Calu3 (cell line): Measurements from ENCODE around the gene BPTF. TPM values are rescaled to one million over a fixed set of nuclear protein-coding genes. Genes with fewer than 3 reads are reported as not detected.
"Not testable (repeated sequence)": the region's sequence is repeated elsewhere in the genome, so short reads cannot be mapped to it uniquely, and the experiment has no call there.

Experiments
- BruUV-seq: library from RNA; stranded (reverse); fragments of 400-500 nt; replicated peaks from 2 replicates; lab custom pipeline; 2021; lab: Mats Ljungman, UMichigan
- CTCF ChIA-PET: fragments of 300-600 bp; sonication (Branson Sonifier 250); formaldehyde crosslinking; loops from one replicate; lab custom pipeline; 2022; ENCODE audit warnings: antibody characterized with exemption; lab: Charles Lee
- DNase-seq: peaks from one replicate; pipeline ENCODE4 v3.0.0; 2022
- H3K27ac Mint-ChIP-seq: one replicate; pipeline ENCODE4 v1.8.0; 2022; ENCODE audit warnings: mixed read lengths; ENCODE audit not compliant: unreplicated experiment
- H3K27me3 Mint-ChIP-seq: one replicate; pipeline ENCODE4 v1.8.0; 2022; ENCODE audit warnings: mixed read lengths; ENCODE audit not compliant: unreplicated experiment
- H3K36me3 Mint-ChIP-seq: one replicate; pipeline ENCODE4 v1.8.0; 2022; ENCODE audit warnings: mild to moderate bottlenecking, moderate library complexity, mixed read lengths; ENCODE audit not compliant: insufficient read depth, unreplicated experiment
- H3K4me1 Mint-ChIP-seq: one replicate; pipeline ENCODE4 v1.8.0; 2022; ENCODE audit warnings: mild to moderate bottlenecking, low read depth, mixed read lengths; ENCODE audit not compliant: unreplicated experiment
- H3K4me3 Mint-ChIP-seq: one replicate; pipeline ENCODE4 v1.8.0; 2022; ENCODE audit warnings: mild to moderate bottlenecking, low read depth, moderate library complexity, mixed read lengths; ENCODE audit not compliant: unreplicated experiment
- H3K9me3 Mint-ChIP-seq: one replicate; pipeline ENCODE4 v1.8.0; 2022; ENCODE audit warnings: low read depth, mixed read lengths; ENCODE audit not compliant: unreplicated experiment
- intact Hi-C: fragments of 100-400 bp; cut with micrococcal nuclease; formaldehyde crosslinking; loops from one replicate; pipeline ENCODE4 v1.10.0; 2022; ENCODE audit not compliant: unreplicated experiment
- total RNA-seq: library from RNA; stranded (reverse); gene quantifications from 2 replicates; pipeline ENCODE4 v1.2.3, GENCODE V29; 2022
- TF ChIP-seq, protein P1 (sequence below): fragments of 200-600 bp; IDR thresholded peaks from one replicate; pipeline ENCODE4 v1.8.0; 2022; ENCODE audit warnings: antibody characterized with exemption; ENCODE audit not compliant: unreplicated experiment

The BPTF gene
- total RNA-seq, 1 experiment from 2014 or later = 66.8 TPM

DNA sequence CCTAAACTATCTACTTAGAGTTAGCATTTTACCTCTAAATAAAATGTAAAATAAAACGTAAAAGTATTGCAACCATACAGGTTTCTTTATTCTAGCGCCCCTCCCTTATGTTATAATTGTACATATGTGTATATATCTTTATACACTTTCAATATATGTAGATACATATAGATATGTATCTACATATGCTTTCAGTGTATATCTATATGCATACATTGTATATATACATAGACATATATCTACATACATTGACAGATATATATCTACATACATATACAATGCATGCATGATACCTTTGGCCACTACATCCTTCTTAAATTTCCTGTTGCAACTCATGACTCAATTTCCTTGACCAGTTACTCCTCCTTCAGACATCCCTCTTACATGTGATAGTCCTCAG, 16.7 kb downstream of the BPTF start:
- no peak for DNase-seq
- TF ChIP-seq, protein P1, sequence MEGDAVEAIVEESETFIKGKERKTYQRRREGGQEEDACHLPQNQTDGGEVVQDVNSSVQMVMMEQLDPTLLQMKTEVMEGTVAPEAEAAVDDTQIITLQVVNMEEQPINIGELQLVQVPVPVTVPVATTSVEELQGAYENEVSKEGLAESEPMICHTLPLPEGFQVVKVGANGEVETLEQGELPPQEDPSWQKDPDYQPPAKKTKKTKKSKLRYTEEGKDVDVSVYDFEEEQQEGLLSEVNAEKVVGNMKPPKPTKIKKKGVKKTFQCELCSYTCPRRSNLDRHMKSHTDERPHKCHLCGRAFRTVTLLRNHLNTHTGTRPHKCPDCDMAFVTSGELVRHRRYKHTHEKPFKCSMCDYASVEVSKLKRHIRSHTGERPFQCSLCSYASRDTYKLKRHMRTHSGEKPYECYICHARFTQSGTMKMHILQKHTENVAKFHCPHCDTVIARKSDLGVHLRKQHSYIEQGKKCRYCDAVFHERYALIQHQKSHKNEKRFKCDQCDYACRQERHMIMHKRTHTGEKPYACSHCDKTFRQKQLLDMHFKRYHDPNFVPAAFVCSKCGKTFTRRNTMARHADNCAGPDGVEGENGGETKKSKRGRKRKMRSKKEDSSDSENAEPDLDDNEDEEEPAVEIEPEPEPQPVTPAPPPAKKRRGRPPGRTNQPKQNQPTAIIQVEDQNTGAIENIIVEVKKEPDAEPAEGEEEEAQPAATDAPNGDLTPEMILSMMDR = no peak
- intact Hi-C loops = no loop called here
- no peaks in the 10 kb centered on the region for H3K4me1 Mint-ChIP-seq
- H3K27me3 Mint-ChIP-seq = no peaks in the 10 kb centered on the region
- H3K9me3 Mint-ChIP-seq = no peaks in the 10 kb centered on the region
- no peak overlapping the region for H3K27ac Mint-ChIP-seq
- no TSS peak for BruUV-seq
- CTCF ChIA-PET = no interaction called here
- peaks cover 7% of the 10 kb centered on the region for H3K36me3 Mint-ChIP-seq
- H3K4me3 Mint-ChIP-seq = no peak overlapping the region

DNA sequence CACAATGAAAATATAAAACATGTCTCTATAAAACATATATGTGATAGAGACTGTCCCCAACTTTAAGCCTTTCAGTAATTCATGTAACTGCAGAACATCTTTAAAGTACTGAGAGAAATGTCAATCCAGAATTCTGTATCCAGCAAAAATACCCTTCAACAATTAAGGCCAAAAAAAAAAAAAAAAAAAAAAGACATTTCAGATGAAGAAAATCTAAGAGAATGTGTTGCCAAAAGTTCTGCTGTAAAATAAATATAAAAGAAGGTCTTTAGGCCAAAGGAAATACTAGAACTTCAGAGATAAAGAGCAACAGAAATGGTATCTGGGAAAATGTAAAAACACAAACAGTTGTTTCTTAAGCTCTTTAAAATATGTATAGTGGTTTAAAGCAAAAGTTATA, 17.3 kb downstream of the BPTF start:
- TF ChIP-seq, protein P1 = no peak

DNA sequence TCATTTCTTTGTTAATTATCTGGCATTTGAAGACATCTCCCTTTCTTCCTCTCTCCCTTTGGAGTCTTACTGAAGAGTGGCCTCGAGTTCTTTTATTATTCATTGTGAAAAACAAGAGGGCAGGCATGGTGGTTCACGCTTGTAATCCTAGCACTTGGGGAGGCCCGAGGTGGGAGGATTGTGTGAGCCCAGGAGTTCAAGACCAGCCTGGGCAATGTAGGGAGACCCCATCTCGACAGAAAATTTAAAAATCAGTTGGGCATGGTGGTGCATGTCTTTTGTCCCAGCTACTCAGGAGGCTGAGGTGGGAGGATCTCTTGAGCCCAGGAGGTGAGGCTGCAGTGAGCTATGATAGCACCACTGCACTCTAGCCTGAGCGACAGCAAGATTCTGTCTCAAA, 20.1 kb downstream of the BPTF start:
- no peak overlapping the region for H3K27ac Mint-ChIP-seq
- BruUV-seq = no TSS peak
- no peak overlapping the region for H3K4me3 Mint-ChIP-seq
- peaks cover 7% of the 10 kb centered on the region for H3K36me3 Mint-ChIP-seq
- no peak for DNase-seq
- intact Hi-C loops = no loop called here
- H3K4me1 Mint-ChIP-seq = peaks cover under 1% of the 10 kb centered on the region
- peaks cover 2% of the 10 kb centered on the region for H3K9me3 Mint-ChIP-seq
- H3K27me3 Mint-ChIP-seq = no peaks in the 10 kb centered on the region
- CTCF ChIA-PET = no interaction called here
- TF ChIP-seq, protein P1 = no peak

More for the DNA sequence above, 17.3 kb downstream of the BPTF start:
- Mint-ChIP-seq H3K36me3 (peaks cover 7% of the 10 kb centered on the region), H3K4me3 (no peak overlapping the region), H3K27ac (no peak overlapping the region), H3K4me1 (no peaks in the 10 kb centered on the region), H3K27me3 (no peaks in the 10 kb centered on the region), H3K9me3 (no peaks in the 10 kb centered on the region)
- CTCF ChIA-PET = no interaction called here
- intact Hi-C loops = no loop called here
- no peak for DNase-seq
- BruUV-seq = no TSS peak

DNA sequence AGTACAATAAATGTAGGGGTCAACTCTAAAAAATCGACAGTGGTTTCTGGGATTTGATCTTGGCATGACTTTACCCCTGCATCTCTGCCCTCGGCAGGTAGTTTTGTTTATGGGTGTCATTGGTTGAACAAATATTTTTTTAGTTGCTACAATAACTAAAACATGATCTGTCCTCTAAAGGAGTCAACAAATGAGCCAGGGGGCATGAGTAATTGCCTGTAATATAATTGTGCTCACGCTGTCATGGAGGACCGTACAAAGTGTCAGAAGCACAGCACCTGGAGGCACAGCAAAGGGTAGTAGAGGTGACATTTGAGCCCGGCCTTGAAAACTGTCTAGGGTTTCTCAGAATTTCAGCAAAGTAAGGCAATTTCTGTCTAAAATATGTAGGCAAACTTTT, 22.9 kb downstream of the BPTF start:
- H3K9me3 Mint-ChIP-seq, DNase-seq, intact Hi-C loops, CTCF ChIA-PET, H3K36me3 Mint-ChIP-seq, BruUV-seq, H3K27ac Mint-ChIP-seq, H3K27me3 Mint-ChIP-seq, H3K4me3 Mint-ChIP-seq: not testable (repeated sequence)
- H3K4me1 Mint-ChIP-seq = peaks cover 14% of the 10 kb centered on the region

DNA sequence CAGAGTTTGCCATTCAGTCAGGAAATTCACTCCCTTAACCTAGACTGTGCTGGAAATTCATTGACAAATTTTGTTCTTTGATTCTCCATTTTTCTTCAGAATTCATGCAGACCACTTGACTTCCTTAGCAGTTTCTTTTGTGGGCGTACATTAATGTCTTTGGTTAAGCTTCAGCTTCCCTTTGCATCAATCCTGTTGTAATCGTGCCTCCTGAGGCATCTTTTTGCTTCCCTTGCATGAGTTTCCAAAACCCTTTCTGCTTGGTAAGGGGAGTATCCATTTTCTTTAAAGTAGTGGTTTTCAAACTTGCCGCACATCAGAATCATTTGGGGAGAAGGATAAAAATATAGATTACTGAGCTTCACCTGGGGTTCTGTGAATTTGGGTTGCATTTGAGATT, 23.5 kb downstream of the BPTF start:
- H3K36me3 Mint-ChIP-seq, H3K4me3 Mint-ChIP-seq, BruUV-seq, CTCF ChIA-PET, H3K27me3 Mint-ChIP-seq, H3K27ac Mint-ChIP-seq, intact Hi-C loops, DNase-seq, H3K9me3 Mint-ChIP-seq: not testable (repeated sequence)
- H3K4me1 Mint-ChIP-seq = peaks cover 14% of the 10 kb centered on the region
